Measurements from ENCODE around the gene XPR1. TPM values are rescaled to one million over a fixed set of nuclear protein-coding genes. Genes with fewer than 3 reads are reported as not detected.

The XPR1 gene
- total and polyA plus RNA-seq, 2 of the 8 experiments (the other 6 are each of a cell fraction or from before 2014, with no cell fraction given) = 28.6 to 43.9 TPM

- no peak for TF ChIP-seq SAP30 (IDR thresholded peaks at IDR 0.05; ENCODE audit: insufficient read depth, insufficient replicate concordance, low read length)
- TF ChIP-seq CHD2 (IDR thresholded peaks at IDR 0.05; ENCODE audit: low read length) = peak; percentile 51; the same call in 1 of the 2 replicates
- no peak for TF ChIP-seq RFX5 (IDR thresholded peaks at IDR 0.05; ENCODE audit: borderline replicate concordance, low read depth, low read length)
- TF ChIP-seq BCL11A (IDR thresholded peaks at IDR 0.05; ENCODE audit: low read depth in 2 of 2, low read length in 2 of 2) = no peak
- TF ChIP-seq GTF2F1 (IDR thresholded peaks at IDR 0.05; ENCODE audit: borderline replicate concordance, low read depth, low read length) = no peak
- TF ChIP-seq ASH2L (IDR thresholded peaks at IDR 0.05; ENCODE audit: low read length) = peak; percentile 84
- TF ChIP-seq BACH1 (IDR thresholded peaks at IDR 0.05; ENCODE audit: low read length) = no peak; the same call in 1 of the 2 replicates
- TF ChIP-seq, protein P1, sequence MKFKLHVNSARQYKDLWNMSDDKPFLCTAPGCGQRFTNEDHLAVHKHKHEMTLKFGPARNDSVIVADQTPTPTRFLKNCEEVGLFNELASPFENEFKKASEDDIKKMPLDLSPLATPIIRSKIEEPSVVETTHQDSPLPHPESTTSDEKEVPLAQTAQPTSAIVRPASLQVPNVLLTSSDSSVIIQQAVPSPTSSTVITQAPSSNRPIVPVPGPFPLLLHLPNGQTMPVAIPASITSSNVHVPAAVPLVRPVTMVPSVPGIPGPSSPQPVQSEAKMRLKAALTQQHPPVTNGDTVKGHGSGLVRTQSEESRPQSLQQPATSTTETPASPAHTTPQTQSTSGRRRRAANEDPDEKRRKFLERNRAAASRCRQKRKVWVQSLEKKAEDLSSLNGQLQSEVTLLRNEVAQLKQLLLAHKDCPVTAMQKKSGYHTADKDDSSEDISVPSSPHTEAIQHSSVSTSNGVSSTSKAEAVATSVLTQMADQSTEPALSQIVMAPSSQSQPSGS (IDR thresholded peaks at IDR 0.05; ENCODE audit: low read length) = peak; percentile 76; the same call in 1 of the 2 replicates
- TF ChIP-seq CTBP2 (IDR thresholded peaks at IDR 0.05; ENCODE audit: borderline replicate concordance, insufficient read depth, insufficient read length, low read length) = no peak
- no peak for TF ChIP-seq RXRA (IDR thresholded peaks at IDR 0.05; ENCODE audit: insufficient read depth, low read depth, low read length)
- no peak; the same call in 1 of the 2 replicates for TF ChIP-seq CREB1 (IDR thresholded peaks at IDR 0.05)
- TF ChIP-seq MAFK (IDR thresholded peaks at IDR 0.05; ENCODE audit: low read depth, low read length) = no peak
- no peak for TF ChIP-seq BRCA1 (IDR thresholded peaks at IDR 0.05; ENCODE audit: low read depth, low read length)
- no peak for TF ChIP-seq PHF8 (conservative IDR thresholded peaks at IDR 0.05; ENCODE audit: low read depth, low read length)
- TF ChIP-seq EZH2 (IDR thresholded peaks at IDR 0.05; ENCODE audit: low read depth, low read length, severe bottlenecking) = no peak
- TF ChIP-seq TAF1 (IDR thresholded peaks at IDR 0.05; ENCODE audit: low read depth, low read length) = peak; percentile 60; the same call in 1 of the 2 replicates
- no peak for TF ChIP-seq E2F6 (IDR thresholded peaks at IDR 0.05)
- no peak for TF ChIP-seq NRF1 (IDR thresholded peaks at IDR 0.05; ENCODE audit: low read depth, low read length)
- no peak for TF ChIP-seq KDM5A (IDR thresholded peaks at IDR 0.05; ENCODE audit: low read length)
- TF ChIP-seq RBBP5 (IDR thresholded peaks at IDR 0.05; ENCODE audit: borderline replicate concordance, low read depth, low read length) = peak; percentile 97
- peak; percentile 23 for TF ChIP-seq KDM4A (IDR thresholded peaks at IDR 0.05; ENCODE audit: low read depth, low read length, severe bottlenecking)
- no peak for TF ChIP-seq FOSL1 (IDR thresholded peaks at IDR 0.05; ENCODE audit: insufficient read depth, low read depth, low read length)
Observed at GRCh38 chr1:180923021-180923841, 291.4 kb downstream of the XPR1 start (continued).

Measured in H1 (cell line).